GM23248 (cell line): ENCODE results near the gene SPACA9. TPM values are rescaled to one million over a fixed set of nuclear protein-coding genes. Genes with fewer than 3 reads are reported as not detected.
A peak's percentile ranks its signal among the peaks of the same experiment; 100 is the strongest.

Experiments used
- DNase-seq: peaks from one replicate; pipeline ENCODE4 v3.0.0-alpha.2; 2015
- H2AFZ ChIP-seq: fragments of 200-600 bp; sonication (generic); 2 replicates; pipeline ENCODE4 v1.6.1; 2016; ENCODE audit warnings: antibody characterized with exemption
- H3F3A ChIP-seq: fragments of 200-600 bp; sonication (generic); 2 replicates; pipeline ENCODE4 v1.6.1; 2016; ENCODE audit warnings: mild to moderate bottlenecking, antibody characterized with exemption, mixed run types; ENCODE audit not compliant: insufficient read depth
- H3K27ac ChIP-seq: fragments of 200-600 bp; sonication (generic); 2 replicates; pipeline ENCODE4 v1.5.1; 2016; ENCODE audit warnings: mild to moderate bottlenecking
- H3K27me3 ChIP-seq: fragments of 200-600 bp; sonication (generic); replicated peaks from 2 replicates; pipeline ENCODE4 v1.6.1; 2016; ENCODE audit warnings: mild to moderate bottlenecking; ENCODE audit not compliant: insufficient read depth
- H3K36me3 ChIP-seq: fragments of 200-600 bp; sonication (generic); 2 replicates; pipeline ENCODE4 v1.6.1; 2016; ENCODE audit warnings: low read depth, mild to moderate bottlenecking
- H3K4me1 ChIP-seq: fragments of 200-600 bp; sonication (generic); 2 replicates; pipeline ENCODE4 v1.6.1; 2016; ENCODE audit warnings: mild to moderate bottlenecking; ENCODE audit not compliant: insufficient read depth
- H3K4me2 ChIP-seq: fragments of 200-600 bp; sonication (generic); one replicate; pipeline ENCODE4 v1.6.1; 2016; ENCODE audit warnings: mild to moderate bottlenecking; ENCODE audit not compliant: unreplicated experiment
- H3K4me3 ChIP-seq: fragments of 200-600 bp; sonication (generic); 2 replicates; pipeline ENCODE4 v1.5.1; 2016; ENCODE audit warnings: mild to moderate bottlenecking
- H3K79me2 ChIP-seq: fragments of 200-600 bp; sonication (generic); 2 replicates; pipeline ENCODE4 v1.6.1; 2016; ENCODE audit warnings: mild to moderate bottlenecking; ENCODE audit not compliant: insufficient read depth
- H3K9ac ChIP-seq: fragments of 200-600 bp; sonication (generic); 2 replicates; pipeline ENCODE4 v1.6.1; 2016; ENCODE audit warnings: mild to moderate bottlenecking
- H3K9me2 ChIP-seq: fragments of 200-600 bp; sonication (generic); 2 replicates; pipeline ENCODE4 v1.6.1; 2016; ENCODE audit warnings: mixed run types, mild to moderate bottlenecking, moderate library complexity; ENCODE audit not compliant: insufficient read depth
- H3K9me3 ChIP-seq: fragments of 200-600 bp; sonication (generic); one replicate; pipeline ENCODE4 v1.6.1; 2017; ENCODE audit warnings: low read depth
- H4K20me1 ChIP-seq: fragments of 200-600 bp; sonication (generic); 2 replicates; pipeline ENCODE4 v1.6.0; 2016; ENCODE audit not compliant: insufficient read depth
- EZH2 ChIP-seq: fragments of 200-600 bp; sonication (generic); IDR thresholded peaks from 2 replicates; pipeline ENCODE4 v1.6.1; 2018; ENCODE audit warnings: antibody characterized with exemption, mild to moderate bottlenecking; ENCODE audit not compliant: insufficient read depth, poor library complexity, severe bottlenecking
- EZH2phosphoT487 ChIP-seq: fragments of 200-600 bp; sonication (generic); IDR thresholded peaks from 2 replicates; pipeline ENCODE4 v1.6.1; 2018; ENCODE audit warnings: antibody characterized with exemption, moderate library complexity, mild to moderate bottlenecking, low read depth; ENCODE audit not compliant: insufficient read depth
- WGBS, 2 experiments: methylation state at CpG; one replicate each; pipeline ENCODE4 v1.1.6; 2015 to 2017; ENCODE audit warnings: low lambda C conversion rate in 2 of 2, low coverage in 1 of 2; ENCODE audit errors: missing lambda C conversion rate in 2 of 2; 5-methylcytosine and 5-hydroxymethylcytosine counted together
- in situ Hi-C: fragments of 300-500 bp; cut with MboI; formaldehyde crosslinking; loops from 2 replicates; pipeline ENCODE4 v1.15.0; 2020
- polyA plus RNA-seq: library from polyadenylated mRNA; unstranded; fragments of >200 nt; fragmentation: Nextera tagmentation; extraction: Ambion mirVana; gene quantifications from 2 replicates; pipeline ENCODE4 v1.2.1, GENCODE V29; 2016
- total RNA-seq: library from RNA; depleted of rRNA; stranded (reverse); fragments of >200 nt; shearing (Covaris generic); gene quantifications from 2 replicates; pipeline ENCODE4 v1.2.3, GENCODE V29; 2014

The SPACA9 gene
- total and polyA plus RNA-seq, 2 experiments from 2014 or later: 6.2 to 9.8 TPM

DNA sequence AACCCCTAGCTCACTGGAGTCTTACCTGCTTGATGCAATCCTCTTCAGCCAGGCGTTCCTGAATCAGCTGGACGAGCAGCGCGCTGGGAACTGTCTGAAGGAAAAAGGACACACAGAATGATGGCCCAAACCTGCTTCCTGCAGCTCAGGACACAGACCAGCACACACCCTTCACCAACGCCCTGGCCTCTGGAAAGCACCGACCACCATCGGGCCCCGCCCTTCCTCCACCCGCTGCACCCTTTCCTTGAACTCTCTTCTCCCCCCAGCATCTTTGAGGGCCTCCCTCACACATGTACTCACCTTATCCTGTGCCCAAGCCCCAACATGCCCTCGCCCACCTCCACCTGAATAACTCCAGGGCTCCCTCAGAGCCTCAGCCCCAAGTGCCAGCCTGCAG, 23.9 kb upstream of the SPACA9 start:
- Histone ChIP-seq H3K27ac (no peak overlapping the region), H3K4me2 (no peak overlapping the region), H3K4me3 (no peak overlapping the region), H4K20me1 (no peaks in the 10 kb centered on the region), H3F3A (no peaks in the 10 kb centered on the region), H3K9ac (no peak overlapping the region), H3K79me2 (no peaks in the 10 kb centered on the region), H3K9me2 (no peaks in the 10 kb centered on the region), H3K4me1 (peaks cover 8% of the 10 kb centered on the region; the same call in 1 of the 2 replicates), H3K9me3 (no peaks in the 10 kb centered on the region), H3K36me3 (no peaks in the 10 kb centered on the region), H2AFZ (no peak overlapping the region), H3K27me3 (peaks cover 14% of the 10 kb centered on the region)
- no peak for TF ChIP-seq EZH2
- no peak for TF ChIP-seq EZH2phosphoT487
- in situ Hi-C loops: no loop called here
- no peak for DNase-seq
- WGBS, 2 experiments: 52 to 57% methylated on average over 10 of the region's 10 CpGs

DNA sequence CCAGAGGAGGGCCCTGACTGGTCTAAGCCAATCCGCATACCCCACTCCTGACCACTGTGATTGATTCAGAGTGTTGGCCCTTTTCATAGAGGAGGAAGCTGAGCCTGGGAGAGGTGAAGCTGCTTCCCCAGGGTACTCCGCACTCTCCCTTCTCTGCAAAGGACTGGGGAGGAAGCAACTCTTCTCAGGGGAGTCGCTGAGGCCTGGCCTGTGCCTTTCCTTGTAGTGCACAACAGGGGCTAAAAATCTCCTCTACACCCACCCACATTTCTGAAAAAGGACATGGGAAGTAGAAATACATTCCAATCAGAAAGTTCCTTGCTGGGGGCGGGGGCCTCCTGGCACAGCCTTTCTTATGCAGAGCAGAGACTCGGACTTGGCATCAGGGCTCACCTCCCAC, 22.8 kb upstream of the SPACA9 start:
- Histone ChIP-seq H3K27me3 (peaks cover 14% of the 10 kb centered on the region), H2AFZ (no peak overlapping the region), H3F3A (no peaks in the 10 kb centered on the region), H3K4me3 (no peak overlapping the region), H3K9me2 (no peaks in the 10 kb centered on the region), H3K79me2 (no peaks in the 10 kb centered on the region), H3K4me2 (no peak overlapping the region), H3K27ac (no peak overlapping the region), H3K4me1 (peaks cover 8% of the 10 kb centered on the region; the same call in 1 of the 2 replicates), H3K36me3 (no peaks in the 10 kb centered on the region), H3K9ac (no peak overlapping the region), H4K20me1 (no peaks in the 10 kb centered on the region), H3K9me3 (no peaks in the 10 kb centered on the region)
- TF ChIP-seq EZH2phosphoT487 (no peak), EZH2 (no peak)
- no peak for DNase-seq
- 73 to 74% methylated on average over 5 of the region's 5 CpGs for WGBS, 2 experiments
- in situ Hi-C loops: no loop called here

DNA sequence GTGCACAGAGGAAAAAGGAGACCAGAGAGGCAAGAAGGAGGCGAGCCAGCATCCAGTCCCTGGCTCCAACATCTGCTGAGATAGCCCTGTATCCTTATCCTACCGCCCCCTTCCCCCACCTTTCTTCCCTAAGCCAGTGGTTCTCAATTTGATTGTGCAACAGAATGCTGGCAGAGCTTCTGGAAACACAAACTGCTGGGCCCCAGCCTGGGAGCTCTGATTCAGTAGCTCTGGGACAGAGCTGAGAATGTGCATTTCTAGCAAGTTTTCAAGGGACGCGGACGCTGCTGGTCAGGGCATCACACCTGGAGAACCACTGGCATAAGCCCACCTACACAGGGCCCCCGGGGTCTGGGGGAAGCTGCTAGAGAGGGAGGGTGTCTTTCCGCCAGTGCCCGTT, 21.7 kb upstream of the SPACA9 start:
- peak overlapping the region; percentile 18 for H3K4me2 ChIP-seq
- H3K9ac ChIP-seq: no peak overlapping the region
- H3K79me2 ChIP-seq: no peaks in the 10 kb centered on the region
- WGBS, 2 experiments: 19 to 22% methylated on average over 8 of the region's 8 CpGs
- TF ChIP-seq EZH2phosphoT487 (no peak), EZH2 (no peak)
- peaks cover 8% of the 10 kb centered on the region; the same call in 1 of the 2 replicates for H3K4me1 ChIP-seq
- in situ Hi-C loops: no loop called here
- H3K27ac ChIP-seq: no peak overlapping the region
- no peaks in the 10 kb centered on the region for H3F3A ChIP-seq
- H3K27me3 ChIP-seq: peaks cover 14% of the 10 kb centered on the region
- H3K36me3 ChIP-seq: no peaks in the 10 kb centered on the region
- no peaks in the 10 kb centered on the region for H3K9me3 ChIP-seq
- peak; percentile 84 for DNase-seq
- no peaks in the 10 kb centered on the region for H4K20me1 ChIP-seq
- no peak overlapping the region for H3K4me3 ChIP-seq
- H3K9me2 ChIP-seq: no peaks in the 10 kb centered on the region
- H2AFZ ChIP-seq: 0 out of 2 replicates have a peak overlapping the region, but pooled peaks have one; percentile 41

DNA sequence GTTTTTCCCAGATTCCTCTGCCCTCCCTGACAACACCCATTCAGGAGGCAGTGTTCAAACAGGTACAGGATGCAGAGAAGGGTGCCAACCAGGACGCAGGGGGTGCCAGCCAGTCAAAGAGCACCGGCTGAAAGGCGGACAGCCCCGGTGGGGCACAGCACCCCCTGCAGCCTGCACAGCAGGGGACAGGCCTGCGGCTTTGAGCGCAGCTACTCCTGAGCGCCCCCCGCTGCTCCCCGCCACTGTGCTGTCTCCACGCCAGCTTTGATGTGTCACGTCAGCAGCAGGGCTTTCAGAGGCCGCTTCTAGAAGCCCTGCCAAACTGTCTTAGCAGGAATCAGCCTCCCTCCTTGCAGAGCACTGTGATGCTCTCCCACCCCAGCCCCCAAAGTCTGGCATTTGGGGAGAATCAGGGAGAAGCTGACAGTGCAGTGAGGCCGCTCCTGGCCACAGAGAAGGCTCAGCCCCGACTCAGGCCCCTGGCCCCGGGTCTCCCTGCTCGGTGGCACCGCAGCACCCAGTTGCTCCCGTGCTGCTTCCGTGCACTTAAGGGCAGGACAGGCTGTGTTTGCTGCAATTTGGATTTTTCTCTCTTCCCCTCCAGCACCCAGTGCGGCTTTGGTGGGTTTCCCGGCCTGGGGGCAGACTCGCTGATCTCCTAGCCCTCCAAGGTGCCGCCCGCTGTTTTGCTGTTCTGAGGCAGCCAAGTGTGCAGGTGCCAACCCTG, 20.9 kb upstream of the SPACA9 start:
- Histone ChIP-seq H3K9me3 (no peaks in the 10 kb centered on the region), H2AFZ (no peak overlapping the region), H3K79me2 (no peaks in the 10 kb centered on the region), H3K36me3 (no peaks in the 10 kb centered on the region), H3K27ac (no peak overlapping the region), H3K4me1 (peaks cover 8% of the 10 kb centered on the region; the same call in 1 of the 2 replicates), H3K9ac (no peak overlapping the region), H3K4me3 (no peak overlapping the region), H3K4me2 (peak overlapping the region; percentile 18), H3K9me2 (no peaks in the 10 kb centered on the region), H4K20me1 (no peaks in the 10 kb centered on the region), H3K27me3 (peaks cover 14% of the 10 kb centered on the region), H3F3A (no peaks in the 10 kb centered on the region)
- in situ Hi-C loops: no loop called here
- 40 to 52% methylated on average over 21 to 24 of the region's 24 CpGs for WGBS, 2 experiments
- TF ChIP-seq EZH2 (no peak), EZH2phosphoT487 (no peak)
- DNase-seq: peak; percentile 63
